Smooth muscle cell (in vitro differentiated cells): ENCODE results near the gene OPN4. TPM values are rescaled to one million over a fixed set of nuclear protein-coding genes. Genes with fewer than 3 reads are reported as not detected.

Experiments used
- DNase-seq: peaks from one replicate; lab custom pipeline; 2025; ENCODE audit not compliant: unreplicated experiment; lab: John Stamatoyannopoulos, UW
- H2AFZ ChIP-seq: fragments of 200-600 bp; sonication (generic); 2 replicates; pipeline ENCODE4 v1.6.0; 2016; ENCODE audit warnings: antibody characterized with exemption, low read depth, mild to moderate bottlenecking
- H3F3A ChIP-seq: fragments of 200-600 bp; sonication (generic); 2 replicates; pipeline ENCODE4 v1.6.0; 2017; ENCODE audit warnings: antibody characterized with exemption, low read depth
- H3K27ac ChIP-seq: fragments of 200-600 bp; sonication (generic); 2 replicates; pipeline ENCODE4 v1.5.1; 2016; ENCODE audit warnings: low read depth, mild to moderate bottlenecking
- H3K27me3 ChIP-seq: fragments of 200-600 bp; sonication (generic); 2 replicates; pipeline ENCODE4 v1.6.1; 2016; ENCODE audit warnings: low read depth, mild to moderate bottlenecking
- H3K36me3 ChIP-seq: fragments of 200-600 bp; sonication (generic); 2 replicates; pipeline ENCODE4 v1.5.1; 2016; ENCODE audit warnings: low read depth
- H3K4me1 ChIP-seq: fragments of 200-600 bp; sonication (generic); 2 replicates; pipeline ENCODE4 v1.5.1; 2016; ENCODE audit warnings: low read depth
- H3K4me2 ChIP-seq: fragments of 200-600 bp; sonication (generic); 2 replicates; pipeline ENCODE4 v1.6.0; 2016; ENCODE audit warnings: mild to moderate bottlenecking
- H3K4me3 ChIP-seq: fragments of 200-600 bp; sonication (generic); 2 replicates; pipeline ENCODE4 v1.5.1; 2016; ENCODE audit warnings: mild to moderate bottlenecking
- H3K79me2 ChIP-seq: fragments of 200-600 bp; sonication (generic); 2 replicates; pipeline ENCODE4 v1.6.0; 2016; ENCODE audit warnings: low read depth, mild to moderate bottlenecking
- H3K9ac ChIP-seq: fragments of 200-600 bp; sonication (generic); 2 replicates; pipeline ENCODE4 v1.6.0; 2016; ENCODE audit warnings: low read depth
- H3K9me3 ChIP-seq: fragments of 200-600 bp; sonication (generic); replicated peaks from 2 replicates; pipeline ENCODE4 v1.5.1; 2016; ENCODE audit warnings: low read depth
- H4K20me1 ChIP-seq: fragments of 200-600 bp; sonication (generic); 2 replicates; pipeline ENCODE4 v1.6.0; 2016; ENCODE audit warnings: low read depth
- WGBS: methylation state at CpG from one replicate; pipeline ENCODE4 v1.1.7; 2016; ENCODE audit warnings: low lambda C conversion rate; 5-methylcytosine and 5-hydroxymethylcytosine counted together
- polyA plus RNA-seq: library from polyadenylated mRNA; unstranded; fragments of >200 nt; fragmentation: Nextera tagmentation; extraction: Ambion mirVana; gene quantifications from 2 replicates; pipeline ENCODE4 v1.2.1, GENCODE V29; 2016
- total RNA-seq: library from RNA; depleted of rRNA; stranded (reverse); fragments of >200 nt; gene quantifications from 2 replicates; pipeline ENCODE4 v1.2.3, GENCODE V29; 2014
- TF ChIP-seq, protein P1 (sequence below): fragments of 200-600 bp; sonication (generic); IDR thresholded peaks from 2 replicates; pipeline ENCODE4 v1.5.1; 2017; ENCODE audit warnings: borderline replicate concordance, mild to moderate bottlenecking, antibody characterized with exemption; ENCODE audit not compliant: insufficient read depth, poor library complexity, severe bottlenecking

OPN4 gene
- total and polyA plus RNA-seq, 2 experiments from 2014 or later: not detected

DNA sequence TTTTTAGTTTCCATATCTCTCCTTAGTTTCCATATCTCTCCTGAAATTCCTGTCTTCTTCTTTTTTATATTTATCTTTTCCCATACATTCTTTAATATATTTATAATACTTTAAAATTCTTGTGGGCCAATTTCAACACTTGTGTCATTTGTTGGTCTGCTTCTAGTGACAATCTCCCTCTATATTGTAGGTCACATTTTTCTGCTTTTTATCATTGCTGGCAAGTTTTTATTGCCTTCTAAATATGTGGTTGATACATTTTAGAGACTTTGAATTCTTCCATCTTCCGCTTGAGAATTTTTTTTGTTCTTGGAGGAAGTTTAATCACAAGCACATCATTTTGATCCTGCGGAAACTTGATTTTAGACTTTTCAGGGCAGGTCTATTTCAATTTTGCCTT, 26.0 kb upstream of the OPN4 start:
- H3K4me3 ChIP-seq: no peak overlapping the region
- no peaks in the 10 kb centered on the region for H4K20me1 ChIP-seq
- no peaks in the 10 kb centered on the region for H3K36me3 ChIP-seq
- H3K9me3 ChIP-seq: no peaks in the 10 kb centered on the region
- no peak for DNase-seq
- H3F3A ChIP-seq: no peaks in the 10 kb centered on the region
- H3K9ac ChIP-seq: no peak overlapping the region
- H3K79me2 ChIP-seq: no peaks in the 10 kb centered on the region
- peaks cover 11% of the 10 kb centered on the region for H3K27me3 ChIP-seq
- TF ChIP-seq, protein P1, sequence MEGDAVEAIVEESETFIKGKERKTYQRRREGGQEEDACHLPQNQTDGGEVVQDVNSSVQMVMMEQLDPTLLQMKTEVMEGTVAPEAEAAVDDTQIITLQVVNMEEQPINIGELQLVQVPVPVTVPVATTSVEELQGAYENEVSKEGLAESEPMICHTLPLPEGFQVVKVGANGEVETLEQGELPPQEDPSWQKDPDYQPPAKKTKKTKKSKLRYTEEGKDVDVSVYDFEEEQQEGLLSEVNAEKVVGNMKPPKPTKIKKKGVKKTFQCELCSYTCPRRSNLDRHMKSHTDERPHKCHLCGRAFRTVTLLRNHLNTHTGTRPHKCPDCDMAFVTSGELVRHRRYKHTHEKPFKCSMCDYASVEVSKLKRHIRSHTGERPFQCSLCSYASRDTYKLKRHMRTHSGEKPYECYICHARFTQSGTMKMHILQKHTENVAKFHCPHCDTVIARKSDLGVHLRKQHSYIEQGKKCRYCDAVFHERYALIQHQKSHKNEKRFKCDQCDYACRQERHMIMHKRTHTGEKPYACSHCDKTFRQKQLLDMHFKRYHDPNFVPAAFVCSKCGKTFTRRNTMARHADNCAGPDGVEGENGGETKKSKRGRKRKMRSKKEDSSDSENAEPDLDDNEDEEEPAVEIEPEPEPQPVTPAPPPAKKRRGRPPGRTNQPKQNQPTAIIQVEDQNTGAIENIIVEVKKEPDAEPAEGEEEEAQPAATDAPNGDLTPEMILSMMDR: no peak
- no peak overlapping the region for H3K4me2 ChIP-seq
- WGBS: 89% methylated on average over 2 of the region's 2 CpGs
- H2AFZ ChIP-seq: no peak overlapping the region
- no peaks in the 10 kb centered on the region for H3K4me1 ChIP-seq
- no peak overlapping the region for H3K27ac ChIP-seq

DNA sequence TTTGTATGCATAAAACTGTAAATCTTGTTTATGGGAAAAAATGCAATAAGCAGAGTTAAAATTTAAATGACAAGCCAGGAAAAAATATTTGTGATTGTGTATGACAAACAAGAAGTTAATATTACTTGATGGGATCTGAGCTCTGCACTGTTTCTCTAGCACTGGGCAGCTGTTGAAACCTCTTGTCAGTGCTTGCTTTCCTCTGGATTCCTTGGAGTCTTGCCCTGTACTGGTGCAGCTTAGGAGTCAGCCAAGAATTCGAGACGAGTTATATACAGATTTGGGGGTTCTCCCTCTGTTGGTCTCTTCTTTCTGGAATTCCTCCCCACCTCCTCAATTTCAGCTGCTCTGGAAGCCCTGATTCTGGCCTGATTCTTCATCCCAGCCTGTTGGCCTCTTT, 24.3 kb upstream of the OPN4 start:
- H3K4me1 ChIP-seq: no peaks in the 10 kb centered on the region
- H3F3A ChIP-seq: no peaks in the 10 kb centered on the region
- no peak for DNase-seq
- no peak overlapping the region for H3K4me2 ChIP-seq
- H3K27me3 ChIP-seq: peaks cover 11% of the 10 kb centered on the region
- no peaks in the 10 kb centered on the region for H3K9me3 ChIP-seq
- H3K27ac ChIP-seq: no peak overlapping the region
- no peak overlapping the region for H3K4me3 ChIP-seq
- H3K79me2 ChIP-seq: no peaks in the 10 kb centered on the region
- TF ChIP-seq, protein P1: no peak
- H4K20me1 ChIP-seq: no peaks in the 10 kb centered on the region
- WGBS: 21% methylated on average over 2 of the region's 2 CpGs
- H3K9ac ChIP-seq: no peak overlapping the region
- H2AFZ ChIP-seq: no peak overlapping the region
- no peaks in the 10 kb centered on the region for H3K36me3 ChIP-seq

DNA sequence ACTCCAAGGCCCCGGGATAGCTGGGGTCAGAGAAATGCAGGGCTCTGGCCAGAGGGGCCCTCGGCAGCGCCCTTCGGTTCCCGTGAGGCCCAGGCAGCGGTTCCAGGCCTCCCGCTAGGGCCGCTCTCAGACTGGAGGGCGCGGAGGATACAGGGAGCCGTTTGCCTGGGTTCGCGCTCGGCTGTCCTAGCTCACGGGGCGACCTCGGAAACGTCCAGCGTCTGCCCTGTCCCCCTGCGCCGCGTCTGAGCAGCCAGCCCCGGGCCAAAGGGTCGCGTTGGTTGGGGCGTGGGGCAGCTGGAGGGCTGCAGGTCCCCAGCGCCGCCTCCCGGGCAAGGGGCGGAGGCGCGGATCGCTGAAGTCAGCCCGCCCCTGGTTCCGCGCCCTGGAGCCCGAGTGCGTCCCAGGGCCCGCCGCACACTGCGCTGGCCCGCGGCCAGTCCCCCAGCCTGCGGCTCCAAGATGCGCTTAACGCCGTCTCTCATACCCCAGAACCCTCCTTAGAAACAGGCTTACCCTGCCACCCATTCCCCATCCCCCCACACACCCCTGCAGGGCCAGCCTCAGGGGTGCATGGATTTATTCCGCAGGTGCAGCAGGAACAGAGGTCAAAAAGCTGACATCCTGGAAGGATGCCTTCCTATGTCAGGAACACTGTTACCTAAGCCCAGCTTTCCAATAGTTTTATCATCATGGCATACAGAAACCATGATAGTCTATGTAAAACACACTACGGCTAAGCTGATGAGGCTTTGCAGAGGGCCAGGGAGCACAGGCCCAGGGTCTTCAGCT, 22.1 kb upstream of the OPN4 start:
- 7% methylated on average over 46 of the region's 49 CpGs for WGBS
- H3K36me3 ChIP-seq: no peaks in the 10 kb centered on the region
- H3K9me3 ChIP-seq: no peaks in the 10 kb centered on the region
- DNase-seq: no peak
- H4K20me1 ChIP-seq: no peaks in the 10 kb centered on the region
- peak overlapping the region; percentile 53 for H3K4me3 ChIP-seq
- H2AFZ ChIP-seq: peak overlapping the region; percentile 94
- H3K79me2 ChIP-seq: no peaks in the 10 kb centered on the region
- no peaks in the 10 kb centered on the region for H3K4me1 ChIP-seq
- TF ChIP-seq, protein P1: peak; percentile 32
- no peak overlapping the region for H3K9ac ChIP-seq
- no peaks in the 10 kb centered on the region for H3K27me3 ChIP-seq
- no peak overlapping the region for H3K27ac ChIP-seq
- H3F3A ChIP-seq: no peaks in the 10 kb centered on the region
- peak overlapping the region; percentile 92 for H3K4me2 ChIP-seq

DNA sequence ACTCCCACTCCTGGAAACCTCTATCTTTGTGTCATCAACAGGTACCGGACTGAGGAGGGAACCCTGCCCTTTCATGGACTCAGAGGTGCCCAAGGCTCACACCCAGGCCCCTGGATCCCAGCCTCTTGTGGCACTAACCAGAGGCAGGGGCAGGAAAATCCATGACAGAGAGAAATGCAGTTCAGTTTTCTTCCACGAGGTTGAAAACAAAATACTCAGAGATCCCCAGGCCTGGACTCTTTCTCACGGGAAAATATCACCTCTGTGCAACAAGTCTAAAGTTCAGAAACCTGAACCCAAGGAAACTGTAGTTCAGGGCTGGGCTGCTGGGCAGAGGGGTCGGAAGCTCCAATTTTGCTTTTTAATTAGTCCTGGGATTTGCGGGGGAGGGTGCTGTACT, 21.4 kb upstream of the OPN4 start:
- WGBS: 66% methylated on average over 5 of the region's 5 CpGs
- no peak overlapping the region for H3K27ac ChIP-seq
- H3K27me3 ChIP-seq: no peaks in the 10 kb centered on the region
- H4K20me1 ChIP-seq: no peaks in the 10 kb centered on the region
- H3K9me3 ChIP-seq: no peaks in the 10 kb centered on the region
- no peak overlapping the region for H3K9ac ChIP-seq
- H3K4me2 ChIP-seq: no peak overlapping the region
- no peak overlapping the region for H2AFZ ChIP-seq
- DNase-seq: no peak
- TF ChIP-seq, protein P1: no peak
- no peaks in the 10 kb centered on the region for H3K79me2 ChIP-seq
- no peaks in the 10 kb centered on the region for H3F3A ChIP-seq
- H3K4me3 ChIP-seq: no peak overlapping the region
- no peaks in the 10 kb centered on the region for H3K4me1 ChIP-seq
- no peaks in the 10 kb centered on the region for H3K36me3 ChIP-seq
